Caco-2 (cell line): Measurements from ENCODE around the gene MED9. TPM values are rescaled to one million over a fixed set of nuclear protein-coding genes. Genes with fewer than 3 reads are reported as not detected.
"Not testable (repeated sequence)": the region's sequence is repeated elsewhere in the genome, so short reads cannot be mapped to it uniquely, and the experiment has no call there.

ENCODE experiments used
- BruUV-seq: library from RNA; stranded (reverse); fragments of 400-500 nt; replicated peaks from 2 replicates; lab custom pipeline; 2021; lab: Mats Ljungman, UMichigan
- CTCF ChIA-PET: fragments of 300-600 bp; sonication (Branson Sonifier 250); formaldehyde crosslinking; loops from one replicate; lab custom pipeline; 2022; ENCODE audit warnings: antibody characterized with exemption; lab: Charles Lee
- POLR2A ChIA-PET: fragments of 300-600 bp; sonication (Branson Sonifier 250); formaldehyde crosslinking; loops from one replicate; lab custom pipeline; 2022; ENCODE audit warnings: antibody characterized with exemption; lab: Charles Lee
- DNase-seq, 2 experiments: peaks; one replicate each; pipeline versions ENCODE4 v3.0.0 to v3.0.0-alpha.2; 2020 to 2022
- H3K27me3 ChIP-seq: replicated peaks from 2 replicates; pipeline ENCODE4 v1.6.0; 2011; ENCODE audit warnings: low read length; ENCODE audit not compliant: control insufficient read depth, insufficient read depth
- H3K36me3 ChIP-seq: 2 replicates; pipeline ENCODE4 v1.5.1; 2011; ENCODE audit warnings: low read length; ENCODE audit not compliant: control insufficient read depth, insufficient read depth
- H3K4me1 ChIP-seq: fragments of 250-450 bp; sonication (Bioruptor Pico); 2 replicates; pipeline ENCODE4 v1.5.1; 2020; ENCODE audit warnings: mild to moderate bottlenecking
- H3K4me3 ChIP-seq: 2 replicates; pipeline ENCODE4 v1.5.1; 2011; ENCODE audit warnings: low read depth, mild to moderate bottlenecking, control low read depth, low read length
- H3K9me3 ChIP-seq: fragments of 250-450 bp; sonication (Bioruptor Pico); 2 replicates; pipeline ENCODE4 v1.5.1; 2020; ENCODE audit warnings: mild to moderate bottlenecking, moderate library complexity
- H3K27ac Mint-ChIP-seq: one replicate; pipeline ENCODE4 v1.8.0; 2022; ENCODE audit warnings: mixed read lengths; ENCODE audit not compliant: unreplicated experiment
- H3K27me3 Mint-ChIP-seq: one replicate; pipeline ENCODE4 v1.8.0; 2022; ENCODE audit warnings: mixed read lengths; ENCODE audit not compliant: insufficient read depth, unreplicated experiment
- H3K36me3 Mint-ChIP-seq: one replicate; pipeline ENCODE4 v1.8.0; 2022; ENCODE audit warnings: mild to moderate bottlenecking, mixed read lengths; ENCODE audit not compliant: insufficient read depth, unreplicated experiment
- H3K4me1 Mint-ChIP-seq: one replicate; pipeline ENCODE4 v1.8.0; 2022; ENCODE audit warnings: low read depth, mixed read lengths; ENCODE audit not compliant: unreplicated experiment
- H3K4me3 Mint-ChIP-seq: one replicate; pipeline ENCODE4 v1.8.0; 2022; ENCODE audit warnings: mild to moderate bottlenecking, moderate library complexity, mixed read lengths; ENCODE audit not compliant: unreplicated experiment
- H3K9me3 Mint-ChIP-seq: one replicate; pipeline ENCODE4 v1.8.0; 2022; ENCODE audit warnings: mixed read lengths; ENCODE audit not compliant: unreplicated experiment
- CTCF ChIP-seq, 2 experiments: fragments of 200-600 bp in 1 of 2; IDR thresholded peaks; 1 replicate in 1 of 2; 2 replicates in 1 of 2; pipeline versions ENCODE4 v1.5.1 to v1.8.0; 2011 to 2022; ENCODE audit warnings: antibody characterized with exemption in 1 of 2, control low read depth in 1 of 2, inconsistent platforms in 1 of 2, low read depth in 1 of 2, low read length in 1 of 2, mild to moderate bottlenecking in 1 of 2, moderate library complexity in 1 of 2; ENCODE audit not compliant: insufficient read depth in 1 of 2, severe bottlenecking in 1 of 2, unreplicated experiment in 1 of 2
- intact Hi-C: fragments of 100-400 bp; cut with micrococcal nuclease; formaldehyde crosslinking; loops from one replicate; pipeline ENCODE4 v1.10.0; 2022; ENCODE audit not compliant: unreplicated experiment
- total RNA-seq: library from RNA; stranded (reverse); gene quantifications from 2 replicates; pipeline ENCODE4 v1.2.3, GENCODE V29; 2022

Gene MED9
- total RNA-seq, 1 experiment from 2014 or later = 24.9 TPM

DNA sequence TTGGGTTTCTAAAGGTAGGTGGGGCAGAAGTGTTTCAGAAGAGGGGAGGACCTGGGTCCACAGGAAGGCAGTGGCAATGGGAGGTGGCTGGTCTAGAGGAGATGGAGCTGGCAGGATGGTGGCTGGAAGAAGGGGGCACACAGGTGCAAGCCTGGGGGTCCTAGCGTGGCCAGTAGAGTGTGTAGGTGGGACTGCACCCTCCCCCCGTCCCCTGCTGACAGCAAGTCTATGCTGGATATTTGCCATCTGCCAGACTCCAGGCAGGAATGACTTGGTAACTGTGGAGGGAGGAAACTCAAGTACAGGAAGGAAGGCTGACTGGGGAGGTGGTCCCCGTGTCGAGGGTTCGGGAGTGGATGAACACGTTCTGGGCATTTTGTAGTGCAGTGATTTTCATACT is 8.6 kb downstream of the MED9 start:
- H3K27ac Mint-ChIP-seq = no peak overlapping the region
- H3K9me3 Mint-ChIP-seq = no peaks in the 10 kb centered on the region

GRCh38 chr17:17486416-17486815 is 9.6 kb downstream of the MED9 start:
- POLR2A ChIA-PET, CTCF ChIA-PET: not testable (repeated sequence)

More for the DNA sequence above, 8.6 kb downstream of the MED9 start:
- no peak overlapping the region for H3K4me3 ChIP-seq
- Mint-ChIP-seq H3K4me1 (no peaks in the 10 kb centered on the region), H3K4me3 (no peak overlapping the region), H3K36me3 (peaks cover 44% of the 10 kb centered on the region), H3K27me3 (no peaks in the 10 kb centered on the region)
- no peaks in the 10 kb centered on the region for H3K27me3 ChIP-seq
- intact Hi-C loops = no loop called here
- no TSS peak for BruUV-seq
- no peaks in the 10 kb centered on the region for H3K9me3 ChIP-seq
- H3K4me1 ChIP-seq = no peaks in the 10 kb centered on the region
- DNase-seq = no peak
- ChIA-PET CTCF (no interaction called here), POLR2A (no interaction called here)
- TF ChIP-seq CTCF (IDR thresholded peaks at IDR 0.05; ENCODE audit: insufficient read depth in 1 of 2, low read depth in 1 of 2, low read length in 1 of 2, severe bottlenecking in 1 of 2, unreplicated experiment in 1 of 2) = no peak
- H3K36me3 ChIP-seq = peaks cover 3% of the 10 kb centered on the region

GRCh38 chr17:17487998-17488397 is 11.2 kb downstream of the MED9 start:
- H3K36me3 Mint-ChIP-seq = peaks cover 54% of the 10 kb centered on the region
- no peak for DNase-seq
- no peaks in the 10 kb centered on the region for H3K27me3 Mint-ChIP-seq
- H3K4me1 ChIP-seq = no peaks in the 10 kb centered on the region
- H3K9me3 Mint-ChIP-seq = no peaks in the 10 kb centered on the region
- intact Hi-C loops = no loop called here
- H3K4me3 Mint-ChIP-seq = no peak overlapping the region
- H3K9me3 ChIP-seq = no peaks in the 10 kb centered on the region
- H3K27ac Mint-ChIP-seq = no peak overlapping the region
- CTCF ChIA-PET = no interaction called here
- H3K36me3 ChIP-seq = peaks cover 5% of the 10 kb centered on the region
- POLR2A ChIA-PET = no interaction called here
- H3K4me3 ChIP-seq = no peak overlapping the region
- no peak for TF ChIP-seq CTCF (IDR thresholded peaks at IDR 0.05; ENCODE audit: insufficient read depth in 1 of 2, low read depth in 1 of 2, low read length in 1 of 2, severe bottlenecking in 1 of 2, unreplicated experiment in 1 of 2)
- no peaks in the 10 kb centered on the region for H3K27me3 ChIP-seq
- peaks cover 6% of the 10 kb centered on the region for H3K4me1 Mint-ChIP-seq
- BruUV-seq = no TSS peak

More at GRCh38 chr17:17486416-17486815, 9.6 kb downstream of the MED9 start:
- H3K4me3 Mint-ChIP-seq, H3K27me3 Mint-ChIP-seq, H3K4me3 ChIP-seq, H3K27me3 ChIP-seq, intact Hi-C loops, H3K9me3 ChIP-seq, BruUV-seq, H3K9me3 Mint-ChIP-seq, H3K4me1 ChIP-seq, H3K36me3 ChIP-seq, H3K4me1 Mint-ChIP-seq, DNase-seq, H3K27ac Mint-ChIP-seq: not testable (repeated sequence)
- H3K36me3 Mint-ChIP-seq = peaks cover 44% of the 10 kb centered on the region
